Thoracic aorta (tissue), 2 donors: ENCODE data around the gene SNX14. TPM values are rescaled to one million over a fixed set of nuclear protein-coding genes. Genes with fewer than 3 reads are reported as not detected.

Source experiments
- ATAC-seq: fragments of 150-250 bp; one replicate; pipeline ENCODE4 v1.8.0; 2017; ENCODE audit warnings: low read depth; ENCODE audit not compliant: insufficient number of reproducible peaks, low FRiP score
- DNase-seq: peaks from one replicate; pipeline ENCODE4 v3.0.0-alpha.2; 2020; ENCODE audit warnings: low spot score
- H3K27ac ChIP-seq, 2 donors: fragments of 200-600 bp; sonication (generic); 1 replicate in 1 of 2; 2 replicates in 1 of 2; pipeline ENCODE4 v1.5.1; 2016; ENCODE audit warnings: mild to moderate bottlenecking in 2 of 2, moderate library complexity in 2 of 2
- H3K27me3 ChIP-seq: fragments of 200-600 bp; sonication (generic); replicated peaks from 2 replicates; pipeline ENCODE4 v1.6.0; 2016; ENCODE audit warnings: mild to moderate bottlenecking; ENCODE audit not compliant: insufficient read depth
- H3K36me3 ChIP-seq: fragments of 200-600 bp; sonication (generic); one replicate; pipeline ENCODE4 v1.5.1; 2016
- H3K4me1 ChIP-seq, 2 donors: fragments of 200-600 bp; sonication (generic); 1 replicate in 1 of 2; 2 replicates in 1 of 2; pipeline versions ENCODE4 v1.5.1 to v1.6.0; 2016; ENCODE audit warnings: low read depth in 2 of 2, mild to moderate bottlenecking in 1 of 2; ENCODE audit not compliant: control insufficient read depth in 1 of 2
- H3K4me3 ChIP-seq: fragments of 200-600 bp; sonication (generic); 2 replicates; pipeline ENCODE4 v1.5.1; 2016; ENCODE audit warnings: mild to moderate bottlenecking
- H3K9me3 ChIP-seq: fragments of 200-600 bp; sonication (generic); 2 replicates; pipeline ENCODE4 v1.5.1; 2016
- CTCF ChIP-seq: fragments of 200-600 bp; sonication (generic); IDR thresholded peaks from one replicate; pipeline ENCODE4 v1.5.1; 2019; ENCODE audit warnings: antibody characterized with exemption
- total RNA-seq, 2 donors: library from RNA; depleted of rRNA; stranded (reverse); fragments of >200 nt; gene quantifications; one replicate each; pipeline versions ENCODE4 v1.1.0 to v1.2.3, GENCODE V29; 2016

The SNX14 gene
- total RNA-seq, 2 donors from 2014 or later = 66.5 to 131 TPM

DNA sequence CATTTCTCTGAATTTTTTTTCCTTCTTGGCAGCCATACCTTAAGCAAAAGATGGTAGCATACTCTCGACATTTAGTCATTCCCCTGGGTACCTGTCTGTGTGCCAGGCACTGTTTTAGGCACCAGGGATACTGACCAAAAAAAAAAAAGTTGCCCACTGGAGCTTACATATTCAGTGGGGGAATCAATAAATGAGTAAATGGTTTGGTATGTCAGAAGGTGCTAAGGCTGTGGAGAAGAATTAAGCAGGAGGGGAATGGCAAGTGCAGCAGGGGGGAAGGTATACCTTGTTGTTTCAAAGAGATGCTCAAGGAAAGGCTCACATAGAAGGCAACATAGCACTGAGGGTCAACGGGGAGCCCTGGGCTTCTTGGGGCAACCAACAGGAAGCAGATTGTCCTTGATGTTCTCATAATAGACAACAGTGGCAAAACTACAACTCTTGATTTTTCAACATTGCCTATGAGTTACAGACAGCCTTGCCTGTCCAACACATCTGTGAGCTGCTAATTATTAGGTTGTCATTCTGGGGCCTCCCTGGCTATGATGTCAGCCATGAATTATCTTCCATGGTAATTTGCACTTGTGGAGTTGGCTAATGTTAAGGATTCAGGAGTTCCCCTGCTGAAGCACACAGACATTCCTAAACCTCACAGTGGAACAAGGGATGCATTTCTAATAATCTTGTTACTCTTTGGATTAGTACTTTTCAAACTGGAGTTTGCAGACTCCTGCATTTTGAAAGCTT is 124.2 kb downstream of the SNX14 start:
- TF ChIP-seq CTCF = no peak
- H3K27ac ChIP-seq = peak overlapping the region; percentile 19 to 64
- DNase-seq = no peak

GRCh38 chr6:85468326-85468725 is 125.3 kb downstream of the SNX14 start:
- Histone ChIP-seq H3K27me3 (no peaks in the 10 kb centered on the region), H3K4me1 (peaks cover 35 to 61% of the 10 kb centered on the region in 2 donors), H3K9me3 (no peaks in the 10 kb centered on the region), H3K4me3 (no peak overlapping the region), H3K36me3 (no peaks in the 10 kb centered on the region), H3K27ac (peak overlapping the region; percentile 19 to 64)
- TF ChIP-seq CTCF = no peak
- DNase-seq (no peak), ATAC-seq (no peak)

More for the DNA sequence above, 124.2 kb downstream of the SNX14 start:
- Histone ChIP-seq H3K4me1 (peaks cover 26 to 52% of the 10 kb centered on the region in 2 donors), H3K27me3 (no peaks in the 10 kb centered on the region), H3K4me3 (no peak overlapping the region), H3K36me3 (no peaks in the 10 kb centered on the region), H3K9me3 (no peaks in the 10 kb centered on the region)
- no peak for ATAC-seq

DNA sequence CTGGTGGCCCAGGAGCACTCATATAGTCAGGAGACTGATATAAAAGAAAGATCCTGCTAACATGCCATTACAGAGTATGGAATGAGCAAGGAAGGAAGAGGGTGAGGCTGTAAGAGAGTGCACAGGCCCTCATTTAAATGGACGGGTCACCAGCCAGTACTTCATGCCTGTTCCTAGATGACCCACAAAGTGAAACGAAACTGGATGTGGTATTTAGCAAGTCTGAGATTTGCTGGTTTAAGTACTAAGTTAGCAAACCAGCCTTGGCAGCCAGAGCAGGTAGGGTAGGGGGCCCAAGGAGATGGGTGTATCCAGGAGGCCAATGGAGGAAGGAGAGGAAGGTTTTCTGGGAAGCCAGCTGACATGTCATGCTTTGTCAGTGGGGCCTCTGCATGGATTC is 127.9 kb downstream of the SNX14 start:
- Histone ChIP-seq H3K9me3 (no peaks in the 10 kb centered on the region), H3K27me3 (no peaks in the 10 kb centered on the region), H3K27ac (peak overlapping the region; percentile 87 to 88), H3K4me1 (peaks cover 42 to 70% of the 10 kb centered on the region in 2 donors), H3K4me3 (no peak overlapping the region), H3K36me3 (no peaks in the 10 kb centered on the region)
- no peak for DNase-seq
- no peak for TF ChIP-seq CTCF
- ATAC-seq = no peak

- Histone ChIP-seq H3K27ac (peak overlapping the region; percentile 87 to 88), H3K4me1 (peaks cover 52 to 76% of the 10 kb centered on the region in 2 donors)
- TF ChIP-seq CTCF = no peak
Observed at GRCh38 chr6:85464722-85465150, 128.9 kb downstream of the SNX14 start.

DNA sequence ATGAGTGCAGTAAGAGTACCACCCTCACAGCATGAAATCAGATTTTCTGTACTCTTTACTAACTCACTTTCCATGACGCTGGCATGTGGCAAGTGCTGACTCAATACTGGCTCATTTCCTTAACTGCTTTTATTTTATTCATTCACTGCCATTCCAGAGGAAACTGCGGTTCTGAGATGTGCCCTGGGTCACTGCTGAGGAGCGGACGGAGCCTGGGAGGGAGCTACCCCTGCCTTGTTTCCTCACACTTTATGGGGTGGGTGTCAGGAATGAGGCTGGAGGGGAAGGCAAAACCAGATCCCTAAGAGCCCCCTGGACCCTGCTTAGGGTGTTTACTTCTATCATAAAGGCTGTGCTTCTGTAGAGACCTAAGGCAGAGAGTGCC is 129.4 kb downstream of the SNX14 start:
- TF ChIP-seq CTCF = no peak
- H3K9me3 ChIP-seq = no peaks in the 10 kb centered on the region
- H3K27me3 ChIP-seq = no peaks in the 10 kb centered on the region
- peak; percentile 59 for ATAC-seq
- H3K4me1 ChIP-seq = peaks cover 52 to 76% of the 10 kb centered on the region in 2 donors
- peak overlapping the region; percentile 13 for H3K4me3 ChIP-seq
- no peaks in the 10 kb centered on the region for H3K36me3 ChIP-seq
- peak overlapping the region; percentile 87 to 88 for H3K27ac ChIP-seq
- DNase-seq = peak; percentile 25

More at GRCh38 chr6:85464722-85465150, 128.9 kb downstream of the SNX14 start:
- peak overlapping the region; percentile 13 for H3K4me3 ChIP-seq
- peak; percentile 75 for ATAC-seq
- no peaks in the 10 kb centered on the region for H3K27me3 ChIP-seq
- H3K36me3 ChIP-seq = no peaks in the 10 kb centered on the region
- H3K9me3 ChIP-seq = no peaks in the 10 kb centered on the region
- peak; percentile 27 for DNase-seq
